Keratinocyte (primary cell): ENCODE data around the gene ANKZF1. TPM values are rescaled to one million over a fixed set of nuclear protein-coding genes. Genes with fewer than 3 reads are reported as not detected.

Experiments used
- DNase-seq: peaks from one replicate; pipeline ENCODE4 v3.0.0-alpha.2; 2011; ENCODE audit warnings: low read depth, missing footprints, low spot score
- FAIRE-seq: peaks from 2 replicates; lab custom pipeline; 2011; peaks lifted over from hg19 to GRCh38; lab: Jason Lieb, UNC
- H2AFZ ChIP-seq: 2 replicates; pipeline ENCODE4 v1.6.0; 2012; ENCODE audit warnings: low read length, control low read depth, inconsistent platforms; ENCODE audit not compliant: control insufficient read depth
- H3K27ac ChIP-seq: 2 replicates; pipeline ENCODE4 v1.5.1; 2011; ENCODE audit warnings: low read length; ENCODE audit not compliant: control insufficient read depth, insufficient read depth
- H3K27me3 ChIP-seq: 3 replicates; pipeline ENCODE4 v1.6.0; 2011; ENCODE audit warnings: low read length; ENCODE audit not compliant: control insufficient read depth, insufficient read depth; ENCODE audit errors: extremely low read depth
- H3K36me3 ChIP-seq, 2 experiments: 2 replicates in 1 of 2; 3 replicates in 1 of 2; pipeline ENCODE4 v1.5.1; 2011; ENCODE audit warnings: low read length in 2 of 2, mild to moderate bottlenecking in 1 of 2; ENCODE audit not compliant: control insufficient read depth in 2 of 2, insufficient read depth in 2 of 2; ENCODE audit errors: extremely low read depth in 1 of 2
- H3K4me1 ChIP-seq: 3 replicates; pipeline ENCODE4 v1.5.1; 2011; ENCODE audit warnings: low read length; ENCODE audit not compliant: control insufficient read depth, insufficient read depth; ENCODE audit errors: extremely low read depth
- H3K4me2 ChIP-seq: 3 replicates; pipeline ENCODE4 v1.6.0; 2011; ENCODE audit warnings: low read depth, low read length; ENCODE audit not compliant: control insufficient read depth, insufficient read depth; ENCODE audit errors: extremely low read depth
- H3K4me3 ChIP-seq, 3 experiments: fragments of 200-600 bp in 1 of 3; sonication (generic) in 1 of 3; 2 replicates in 2 of 3; 3 replicates in 1 of 3; pipeline ENCODE4 v1.5.1; 2011 to 2016; ENCODE audit warnings: low read length in 3 of 3, mild to moderate bottlenecking in 3 of 3, control low read depth in 2 of 3, inconsistent platforms in 1 of 3, low read depth in 1 of 3, mixed read lengths in 1 of 3, mixed run types in 1 of 3, moderate library complexity in 1 of 3; ENCODE audit not compliant: control insufficient read depth in 2 of 3, insufficient read depth in 2 of 3; ENCODE audit errors: extremely low read depth in 1 of 3
- H3K79me2 ChIP-seq: 2 replicates; pipeline ENCODE4 v1.6.0; 2012; ENCODE audit warnings: low read length; ENCODE audit not compliant: control insufficient read depth, insufficient read depth
- H3K9ac ChIP-seq: 3 replicates; pipeline ENCODE4 v1.6.0; 2011; ENCODE audit warnings: low read length; ENCODE audit not compliant: control insufficient read depth, insufficient read depth; ENCODE audit errors: extremely low read depth
- H3K9me1 ChIP-seq: 3 replicates; pipeline ENCODE4 v1.6.0; 2011; ENCODE audit warnings: low read length; ENCODE audit not compliant: control insufficient read depth, insufficient read depth; ENCODE audit errors: extremely low read depth
- H3K9me3 ChIP-seq: 2 replicates; pipeline ENCODE4 v1.5.1; 2012; ENCODE audit warnings: low read depth, low read length; ENCODE audit not compliant: control insufficient read depth
- H4K20me1 ChIP-seq: 3 replicates; pipeline ENCODE4 v1.6.0; 2011; ENCODE audit warnings: low read length; ENCODE audit not compliant: control insufficient read depth, insufficient read depth; ENCODE audit errors: extremely low read depth
- EZH2 ChIP-seq: IDR thresholded peaks from one replicate; pipeline ENCODE4 v1.6.1; 2012; ENCODE audit warnings: inconsistent platforms, mild to moderate bottlenecking, low read length, moderate library complexity
- dilution Hi-C: fragments of 300-500 bp; cut with MboI; formaldehyde crosslinking; loops from one replicate; pipeline ENCODE4 v1.7.0; 2020; ENCODE audit warnings: low sequenced_read_pairs; ENCODE audit not compliant: extremely low pct_ligation_motif_present
- polyA plus RNA-seq, 5 experiments: library from polyadenylated mRNA; depleted of rRNA in 3 of 5; stranded (reverse) in 3 of 5; stranded (forward) in 1 of 5; unstranded in 1 of 5; fragments of >200 nt; gene quantifications; 1 replicate in 1 of 5; 2 replicates in 3 of 5; 3 replicates in 1 of 5; pipeline versions ENCODE4 v1.2.1 to v1.2.3, GENCODE V29; 2011 to 2012; ENCODE audit warnings: missing spikeins in 2 of 5, low read depth in 1 of 5, low replicate concordance in 1 of 5
- TF ChIP-seq, protein P1 (sequence below), 3 experiments: IDR thresholded peaks in 1 of 3; conservative IDR thresholded peaks in 1 of 3; optimal IDR thresholded peaks in 1 of 3; 2 replicates in 2 of 3; 3 replicates in 1 of 3; pipeline versions ENCODE3 to v1.5.1; 2011; ENCODE audit warnings: low read length in 3 of 3, mild to moderate bottlenecking in 3 of 3, moderate library complexity in 2 of 3, control low read depth in 1 of 3, inconsistent platforms in 1 of 3; ENCODE audit not compliant: insufficient read depth in 2 of 3; ENCODE audit errors: extremely low read depth in 1 of 3

Gene ANKZF1
- polyA plus RNA-seq, 1 donor (not counting 4 experiments of a cell fraction or from before 2014, with no cell fraction given) = 35.1 TPM

DNA sequence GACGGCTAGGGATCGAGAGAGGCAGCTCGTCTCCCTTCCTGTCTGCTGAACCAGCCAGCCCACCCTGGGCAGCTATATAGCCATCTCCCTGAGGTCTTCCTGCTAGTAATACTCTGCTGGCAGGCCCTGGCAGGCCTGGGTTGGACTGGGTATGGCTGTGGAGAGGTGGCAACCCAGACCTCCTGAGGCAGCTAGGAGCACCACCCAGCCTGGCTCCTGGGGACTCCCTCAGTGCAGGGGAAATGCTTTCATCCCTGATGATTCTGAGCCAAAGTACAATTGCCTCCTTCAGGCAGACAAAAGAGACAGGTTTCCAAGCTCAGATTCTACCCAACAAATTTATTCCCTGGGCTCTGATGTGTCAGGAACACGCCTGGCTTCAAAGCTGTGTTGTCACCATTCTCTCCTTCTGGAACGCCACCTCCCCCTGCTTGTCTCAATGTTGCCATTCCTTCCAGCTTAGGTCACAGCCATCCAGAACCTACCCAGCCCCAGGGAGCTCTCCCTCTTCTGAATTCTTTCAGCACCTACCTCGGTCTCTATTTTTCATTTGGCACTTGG lies 44.8 kb downstream of the ANKZF1 start:
- H3K4me2 ChIP-seq = peak overlapping the region; percentile 88
- H3K9me3 ChIP-seq = no peaks in the 10 kb centered on the region
- H4K20me1 ChIP-seq = no peaks in the 10 kb centered on the region
- peaks cover 54% of the 10 kb centered on the region for H3K4me1 ChIP-seq
- dilution Hi-C loops = no loop called here
- DNase-seq (peak; percentile 96), FAIRE-seq (peak; percentile 97)
- no peaks in the 10 kb centered on the region for H3K9me1 ChIP-seq
- H2AFZ ChIP-seq = no peak overlapping the region
- TF ChIP-seq EZH2 = no peak
- TF ChIP-seq, protein P1, sequence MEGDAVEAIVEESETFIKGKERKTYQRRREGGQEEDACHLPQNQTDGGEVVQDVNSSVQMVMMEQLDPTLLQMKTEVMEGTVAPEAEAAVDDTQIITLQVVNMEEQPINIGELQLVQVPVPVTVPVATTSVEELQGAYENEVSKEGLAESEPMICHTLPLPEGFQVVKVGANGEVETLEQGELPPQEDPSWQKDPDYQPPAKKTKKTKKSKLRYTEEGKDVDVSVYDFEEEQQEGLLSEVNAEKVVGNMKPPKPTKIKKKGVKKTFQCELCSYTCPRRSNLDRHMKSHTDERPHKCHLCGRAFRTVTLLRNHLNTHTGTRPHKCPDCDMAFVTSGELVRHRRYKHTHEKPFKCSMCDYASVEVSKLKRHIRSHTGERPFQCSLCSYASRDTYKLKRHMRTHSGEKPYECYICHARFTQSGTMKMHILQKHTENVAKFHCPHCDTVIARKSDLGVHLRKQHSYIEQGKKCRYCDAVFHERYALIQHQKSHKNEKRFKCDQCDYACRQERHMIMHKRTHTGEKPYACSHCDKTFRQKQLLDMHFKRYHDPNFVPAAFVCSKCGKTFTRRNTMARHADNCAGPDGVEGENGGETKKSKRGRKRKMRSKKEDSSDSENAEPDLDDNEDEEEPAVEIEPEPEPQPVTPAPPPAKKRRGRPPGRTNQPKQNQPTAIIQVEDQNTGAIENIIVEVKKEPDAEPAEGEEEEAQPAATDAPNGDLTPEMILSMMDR (optimal IDR thresholded peaks at IDR 0.05 in 1 of 3, IDR thresholded peaks at IDR 0.05 in 1 of 3, conservative IDR thresholded peaks at IDR 0.05 in 1 of 3; ENCODE audit: extremely low read depth in 1 of 3, insufficient read depth in 2 of 3, low read length in 3 of 3) = no peak
- H3K27me3 ChIP-seq = no peaks in the 10 kb centered on the region
- H3K79me2 ChIP-seq = no peaks in the 10 kb centered on the region
- no peaks in the 10 kb centered on the region for H3K36me3 ChIP-seq
- H3K4me3 ChIP-seq = peak overlapping the region; percentile 4 to 65 (median 64)
- H3K27ac ChIP-seq = peak overlapping the region; percentile 100
- peak overlapping the region; percentile 96 for H3K9ac ChIP-seq

DNA sequence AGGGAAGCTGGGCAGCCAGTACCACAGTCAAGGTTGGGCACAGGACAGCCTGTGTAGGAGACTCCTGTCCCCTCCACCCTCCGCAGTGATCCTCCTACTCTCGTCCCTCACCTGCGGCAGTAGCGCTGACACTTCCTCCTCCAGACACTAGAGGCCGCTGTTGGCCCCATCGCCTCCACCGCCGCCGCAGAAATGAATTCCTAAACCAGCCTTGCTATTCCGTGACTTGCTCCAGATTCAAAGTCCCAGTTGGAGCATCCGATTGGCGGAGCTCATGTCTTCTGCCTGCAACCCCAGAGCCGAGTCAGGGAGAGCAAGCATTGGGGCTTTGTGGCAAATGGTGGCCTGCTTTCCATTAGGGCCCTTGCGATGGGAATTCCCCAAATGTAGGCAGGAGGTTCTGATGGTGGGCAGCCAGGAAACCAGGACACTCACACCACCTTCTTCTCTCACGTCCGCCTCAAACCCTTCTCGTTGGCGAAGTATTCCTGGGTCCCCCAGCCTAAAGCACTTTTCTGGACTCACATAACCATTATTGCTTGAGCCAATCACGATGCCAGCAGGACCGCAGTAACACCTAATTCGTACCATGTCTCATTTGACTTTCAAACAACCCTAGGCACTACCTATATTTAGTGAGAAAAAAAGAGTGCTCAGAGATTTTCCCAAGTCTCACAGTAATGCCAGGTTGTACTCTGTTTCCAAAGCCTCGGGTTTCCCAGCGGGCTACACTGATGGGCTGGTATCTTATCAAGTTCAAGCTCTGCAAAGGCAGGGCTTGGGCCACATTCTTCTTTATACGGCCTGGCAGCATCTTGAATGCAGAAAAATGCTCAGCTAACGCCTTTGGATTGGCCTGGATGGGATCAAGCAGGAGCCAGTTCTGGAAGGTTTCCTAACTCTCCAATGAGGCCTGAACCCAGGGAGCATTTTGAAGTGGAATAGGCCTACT lies 48.4 kb downstream of the ANKZF1 start:
- H3K27ac ChIP-seq = peak overlapping the region; percentile 97
- H3K4me1 ChIP-seq = peaks cover 53% of the 10 kb centered on the region
- no peaks in the 10 kb centered on the region for H3K9me3 ChIP-seq
- peak overlapping the region; percentile 75 for H3K9ac ChIP-seq
- FAIRE-seq (peak; percentile 70), DNase-seq (no peak)
- TF ChIP-seq, protein P1 (optimal IDR thresholded peaks at IDR 0.05 in 1 of 3, IDR thresholded peaks at IDR 0.05 in 1 of 3, conservative IDR thresholded peaks at IDR 0.05 in 1 of 3; ENCODE audit: extremely low read depth in 1 of 3, insufficient read depth in 2 of 3, low read length in 3 of 3) = peak in 2 of 3 experiments; percentile 97 to 98
- TF ChIP-seq EZH2 = no peak
- dilution Hi-C loops = no loop called here
- peaks cover 7% of the 10 kb centered on the region for H3K79me2 ChIP-seq
- no peaks in the 10 kb centered on the region for H4K20me1 ChIP-seq
- peak overlapping the region in 2 of 3 experiments; percentile 42 to 45 for H3K4me3 ChIP-seq
- peak overlapping the region; percentile 93 for H2AFZ ChIP-seq
- H3K36me3 ChIP-seq = peaks cover 13 to 15% of the 10 kb centered on the region in 2 experiments
- no peaks in the 10 kb centered on the region for H3K27me3 ChIP-seq
- no peaks in the 10 kb centered on the region for H3K9me1 ChIP-seq
- peak overlapping the region; percentile 68 for H3K4me2 ChIP-seq
